PFSK-1 (cell line): ENCODE results near the gene DAPK1.

Source experiments
- FOXP2 ChIP-seq: optimal IDR thresholded peaks from 2 replicates; pipeline ENCODE3; 2011; ENCODE audit warnings: borderline replicate concordance, control low read depth, inconsistent platforms; ENCODE audit not compliant: insufficient read depth; ENCODE audit errors: extremely low read length, extremely low read depth
- POLR2AphosphoS5 ChIP-seq: IDR thresholded peaks from 2 replicates; pipeline ENCODE4 v1.6.1; 2012; ENCODE audit warnings: low read depth, mild to moderate bottlenecking, control low read depth, low read length, moderate library complexity
- SIN3A ChIP-seq: IDR thresholded peaks from 2 replicates; pipeline ENCODE4 v1.6.1; 2012; ENCODE audit warnings: mild to moderate bottlenecking, low read length, moderate library complexity, borderline replicate concordance; ENCODE audit not compliant: insufficient read depth
- TAF1 ChIP-seq: IDR thresholded peaks from 2 replicates; pipeline ENCODE4 v1.6.1; 2012; ENCODE audit warnings: low read length, control low read depth, borderline replicate concordance; ENCODE audit not compliant: insufficient read depth
- TF ChIP-seq, protein P1 (sequence below), 2 experiments: IDR thresholded peaks; 2 replicates each; pipeline versions ENCODE4 v1.6.1 to v1.8.0; 2011 to 2012; ENCODE audit warnings: low read depth in 2 of 2, low read length in 2 of 2, control low read depth in 1 of 2, inconsistent platforms in 1 of 2, mild to moderate bottlenecking in 1 of 2, moderate library complexity in 1 of 2; ENCODE audit not compliant: insufficient read depth in 1 of 2

Gene DAPK1

DNA sequence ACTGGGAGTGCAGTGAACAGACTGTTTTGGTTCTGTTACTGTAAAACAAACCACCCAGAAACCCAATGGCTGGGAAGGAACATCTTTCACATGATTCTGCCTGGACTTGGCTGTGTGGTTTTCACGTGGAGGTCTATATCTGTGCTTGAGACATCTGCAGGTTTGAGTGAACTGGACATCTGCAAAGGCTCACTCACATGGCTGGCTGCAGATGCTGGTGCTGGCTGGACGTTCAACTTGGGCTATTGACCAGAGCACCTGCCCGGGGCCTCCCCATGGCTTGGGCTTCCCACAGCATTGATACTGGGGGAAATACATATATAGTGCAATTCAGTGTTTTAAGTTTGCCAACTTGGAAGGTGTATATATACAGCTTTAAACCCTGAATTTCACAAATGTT lies 235.1 kb downstream of the DAPK1 start:
- TF ChIP-seq SIN3A (no peak), POLR2AphosphoS5 (no peak), TAF1 (no peak), FOXP2 (no peak)
- TF ChIP-seq, protein P1, sequence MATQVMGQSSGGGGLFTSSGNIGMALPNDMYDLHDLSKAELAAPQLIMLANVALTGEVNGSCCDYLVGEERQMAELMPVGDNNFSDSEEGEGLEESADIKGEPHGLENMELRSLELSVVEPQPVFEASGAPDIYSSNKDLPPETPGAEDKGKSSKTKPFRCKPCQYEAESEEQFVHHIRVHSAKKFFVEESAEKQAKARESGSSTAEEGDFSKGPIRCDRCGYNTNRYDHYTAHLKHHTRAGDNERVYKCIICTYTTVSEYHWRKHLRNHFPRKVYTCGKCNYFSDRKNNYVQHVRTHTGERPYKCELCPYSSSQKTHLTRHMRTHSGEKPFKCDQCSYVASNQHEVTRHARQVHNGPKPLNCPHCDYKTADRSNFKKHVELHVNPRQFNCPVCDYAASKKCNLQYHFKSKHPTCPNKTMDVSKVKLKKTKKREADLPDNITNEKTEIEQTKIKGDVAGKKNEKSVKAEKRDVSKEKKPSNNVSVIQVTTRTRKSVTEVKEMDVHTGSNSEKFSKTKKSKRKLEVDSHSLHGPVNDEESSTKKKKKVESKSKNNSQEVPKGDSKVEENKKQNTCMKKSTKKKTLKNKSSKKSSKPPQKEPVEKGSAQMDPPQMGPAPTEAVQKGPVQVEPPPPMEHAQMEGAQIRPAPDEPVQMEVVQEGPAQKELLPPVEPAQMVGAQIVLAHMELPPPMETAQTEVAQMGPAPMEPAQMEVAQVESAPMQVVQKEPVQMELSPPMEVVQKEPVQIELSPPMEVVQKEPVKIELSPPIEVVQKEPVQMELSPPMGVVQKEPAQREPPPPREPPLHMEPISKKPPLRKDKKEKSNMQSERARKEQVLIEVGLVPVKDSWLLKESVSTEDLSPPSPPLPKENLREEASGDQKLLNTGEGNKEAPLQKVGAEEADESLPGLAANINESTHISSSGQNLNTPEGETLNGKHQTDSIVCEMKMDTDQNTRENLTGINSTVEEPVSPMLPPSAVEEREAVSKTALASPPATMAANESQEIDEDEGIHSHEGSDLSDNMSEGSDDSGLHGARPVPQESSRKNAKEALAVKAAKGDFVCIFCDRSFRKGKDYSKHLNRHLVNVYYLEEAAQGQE (IDR thresholded peaks at IDR 0.05; ENCODE audit: insufficient read depth in 1 of 2, low read depth in 2 of 2, low read length in 2 of 2), result no peak

DNA sequence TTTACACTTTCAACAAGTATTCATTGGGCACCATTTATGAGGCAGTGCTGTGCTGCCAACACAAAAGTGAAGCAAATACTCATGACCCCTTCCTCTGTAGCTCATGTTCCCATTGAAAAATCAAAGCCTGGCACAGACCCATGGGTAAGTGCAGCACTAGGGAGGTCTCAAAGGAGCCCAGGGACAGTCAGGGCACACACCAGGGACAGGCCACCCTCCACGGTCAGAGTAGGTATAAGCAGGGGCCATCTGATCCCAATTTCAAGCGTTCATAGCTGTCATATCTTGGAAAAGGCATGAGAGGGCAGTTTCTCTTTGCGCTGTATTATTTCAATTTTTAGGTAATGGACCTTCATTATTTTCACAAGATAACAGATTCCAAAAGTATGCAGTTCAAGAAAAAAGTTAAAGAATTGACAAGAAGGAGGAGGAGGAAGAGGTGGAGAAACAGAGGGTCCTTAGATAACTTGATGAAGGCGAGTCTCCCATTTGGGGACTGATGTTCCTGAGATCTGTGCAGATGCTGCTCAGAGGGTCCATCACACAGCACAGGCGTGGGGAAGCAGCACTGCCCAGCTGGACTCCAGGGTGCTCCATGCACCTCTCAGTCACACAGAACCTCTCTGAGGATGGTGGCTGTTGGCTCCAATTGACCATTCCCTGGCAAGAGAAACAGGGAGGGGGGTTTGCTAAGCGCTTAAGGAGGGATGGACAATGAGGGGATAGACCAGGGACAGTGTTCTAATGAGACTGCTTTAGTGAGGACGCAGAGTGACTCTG lies 235.8 kb downstream of the DAPK1 start:
- TF ChIP-seq TAF1, result no peak
- TF ChIP-seq POLR2AphosphoS5, result no peak
- TF ChIP-seq FOXP2, result no peak
- TF ChIP-seq SIN3A, result no peak
- TF ChIP-seq, protein P1 (IDR thresholded peaks at IDR 0.05; ENCODE audit: insufficient read depth in 1 of 2, low read depth in 2 of 2, low read length in 2 of 2), result no peak

DNA sequence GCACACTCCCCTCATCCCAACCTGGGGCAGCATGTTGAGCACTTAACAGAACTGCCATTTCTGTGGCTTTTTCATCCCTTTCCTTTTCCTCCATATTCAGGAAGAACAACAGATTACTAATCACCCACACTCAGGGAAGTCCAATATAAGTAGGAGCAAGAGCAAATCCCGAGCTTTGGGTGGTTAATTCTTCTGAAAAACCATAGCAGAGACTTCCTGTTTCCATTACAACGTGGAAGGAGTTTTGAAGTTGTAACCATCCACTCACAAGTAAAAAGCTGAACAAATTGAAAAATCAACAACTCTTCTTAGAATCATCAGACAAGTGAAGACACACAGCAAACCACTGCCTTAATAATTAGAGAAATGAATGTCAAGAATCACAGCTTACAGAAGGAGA lies 236.4 kb downstream of the DAPK1 start:
- TF ChIP-seq FOXP2, result no peak
- TF ChIP-seq SIN3A, result no peak
- TF ChIP-seq, protein P1 (IDR thresholded peaks at IDR 0.05; ENCODE audit: insufficient read depth in 1 of 2, low read depth in 2 of 2, low read length in 2 of 2), result no peak
- TF ChIP-seq POLR2AphosphoS5, result no peak
- TF ChIP-seq TAF1, result no peak

DNA sequence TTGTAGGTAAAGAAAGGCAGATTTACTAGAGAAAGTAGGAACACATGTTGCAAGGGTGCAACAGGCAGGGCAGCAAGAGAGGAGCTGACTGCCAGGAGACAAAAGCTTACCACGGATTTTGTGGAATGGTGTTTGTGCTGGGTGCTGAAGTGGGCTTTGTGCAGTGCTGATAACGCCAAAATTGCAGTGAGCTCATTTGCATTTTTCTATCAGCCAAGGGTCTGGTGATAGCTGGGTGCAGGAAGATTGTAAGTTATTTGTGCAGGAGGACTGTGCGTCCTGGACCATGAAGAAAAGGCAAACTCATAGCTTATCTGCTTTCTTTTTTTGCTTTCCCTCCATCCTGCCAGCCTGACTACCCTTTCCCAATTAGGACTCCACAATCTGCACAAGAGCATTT lies 241.9 kb downstream of the DAPK1 start:
- TF ChIP-seq POLR2AphosphoS5, result no peak

DNA sequence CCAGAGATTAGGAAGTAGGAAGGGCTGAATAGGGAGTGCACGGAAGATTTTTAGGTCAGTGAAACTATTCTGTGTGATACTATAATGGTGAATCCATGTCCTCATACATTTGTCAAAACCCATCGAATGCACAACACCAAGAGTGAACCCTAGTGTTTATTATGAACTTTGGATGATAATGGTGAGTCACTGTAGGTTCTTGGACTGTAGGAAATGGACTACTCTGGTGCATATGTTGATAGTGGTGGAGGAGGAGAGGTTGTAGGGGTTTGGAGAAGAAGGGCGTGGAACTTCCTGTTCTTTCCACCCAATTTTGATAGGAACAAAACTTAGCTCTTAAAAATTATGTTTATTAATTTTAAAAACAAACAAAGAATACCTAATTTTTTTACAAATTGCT lies 242.5 kb downstream of the DAPK1 start:
- TF ChIP-seq FOXP2, result no peak

DNA sequence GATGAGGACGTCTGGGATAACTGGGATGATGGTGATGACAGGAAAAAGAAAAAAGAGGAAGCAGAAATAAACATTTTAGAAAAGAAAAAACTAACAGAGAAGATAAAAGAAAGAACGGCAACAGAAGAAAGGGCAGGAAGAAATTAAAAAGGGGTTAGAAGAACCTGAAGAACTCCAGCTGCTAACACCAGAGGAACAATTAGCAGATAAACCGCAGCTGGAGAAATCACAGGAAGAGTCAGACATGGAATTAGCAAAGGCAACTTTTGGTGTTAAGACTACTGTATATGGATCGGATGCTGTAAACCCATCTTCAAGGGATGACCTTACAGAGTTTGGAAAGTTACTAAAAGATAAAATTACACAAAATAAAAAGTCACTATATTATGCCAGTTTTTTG lies 243.7 kb downstream of the DAPK1 start:
- TF ChIP-seq SIN3A (no peak), FOXP2 (no peak), POLR2AphosphoS5 (no peak), TAF1 (no peak)
- TF ChIP-seq, protein P1 (IDR thresholded peaks at IDR 0.05; ENCODE audit: insufficient read depth in 1 of 2, low read depth in 2 of 2, low read length in 2 of 2), result no peak
